Lower leg skin (tissue), 4 donors: ENCODE measurements around the gene KCTD8. TPM values are rescaled to one million over a fixed set of nuclear protein-coding genes. Genes with fewer than 3 reads are reported as not detected.

ENCODE experiments used
- DNase-seq, 2 donors: peaks; one replicate each; pipeline ENCODE4 v3.0.0-alpha.2; 2019; ENCODE audit warnings: low spot score in 2 of 2
- H3K4me3 ChIP-seq: fragments of 200-600 bp; sonication (generic); 2 replicates; pipeline ENCODE4 v1.5.1; 2017; ENCODE audit warnings: mild to moderate bottlenecking, low read depth; ENCODE audit not compliant: poor library complexity, severe bottlenecking
- CTCF ChIP-seq, 3 donors: fragments of 450-650 bp; IDR thresholded peaks; one replicate each; pipeline ENCODE4 v1.5.1; 2016; ENCODE audit warnings: antibody characterized with exemption in 3 of 3, mild to moderate bottlenecking in 3 of 3, moderate library complexity in 2 of 3
- POLR2A ChIP-seq, 2 donors: fragments of 450-650 bp; IDR thresholded peaks; one replicate each; pipeline ENCODE4 v1.6.1; 2016 to 2017; ENCODE audit warnings: antibody characterized with exemption in 2 of 2, mild to moderate bottlenecking in 1 of 2, moderate library complexity in 1 of 2
- WGBS, 2 donors: methylation state at CpG; one replicate each; pipeline ENCODE4 v1.1.5; 2018; 5-methylcytosine and 5-hydroxymethylcytosine counted together
- intact Hi-C: fragments of 100-400 bp; cut with DNase I; formaldehyde crosslinking; loops from one replicate; pipeline ENCODE4 v1.15.0; 2023; ENCODE audit warnings: low total_unique reads
- total RNA-seq, 4 donors: library from RNA; depleted of rRNA; stranded (reverse); fragments of >200 nt; gene quantifications; one replicate each; pipeline ENCODE4 v1.1.0, GENCODE V29; 2016

The KCTD8 gene
- 1 to 10 TPM in 1 of 4 donors, under 1 TPM in 3; 0.26 to 2.9 (median 0.36) TPM for total RNA-seq

DNA sequence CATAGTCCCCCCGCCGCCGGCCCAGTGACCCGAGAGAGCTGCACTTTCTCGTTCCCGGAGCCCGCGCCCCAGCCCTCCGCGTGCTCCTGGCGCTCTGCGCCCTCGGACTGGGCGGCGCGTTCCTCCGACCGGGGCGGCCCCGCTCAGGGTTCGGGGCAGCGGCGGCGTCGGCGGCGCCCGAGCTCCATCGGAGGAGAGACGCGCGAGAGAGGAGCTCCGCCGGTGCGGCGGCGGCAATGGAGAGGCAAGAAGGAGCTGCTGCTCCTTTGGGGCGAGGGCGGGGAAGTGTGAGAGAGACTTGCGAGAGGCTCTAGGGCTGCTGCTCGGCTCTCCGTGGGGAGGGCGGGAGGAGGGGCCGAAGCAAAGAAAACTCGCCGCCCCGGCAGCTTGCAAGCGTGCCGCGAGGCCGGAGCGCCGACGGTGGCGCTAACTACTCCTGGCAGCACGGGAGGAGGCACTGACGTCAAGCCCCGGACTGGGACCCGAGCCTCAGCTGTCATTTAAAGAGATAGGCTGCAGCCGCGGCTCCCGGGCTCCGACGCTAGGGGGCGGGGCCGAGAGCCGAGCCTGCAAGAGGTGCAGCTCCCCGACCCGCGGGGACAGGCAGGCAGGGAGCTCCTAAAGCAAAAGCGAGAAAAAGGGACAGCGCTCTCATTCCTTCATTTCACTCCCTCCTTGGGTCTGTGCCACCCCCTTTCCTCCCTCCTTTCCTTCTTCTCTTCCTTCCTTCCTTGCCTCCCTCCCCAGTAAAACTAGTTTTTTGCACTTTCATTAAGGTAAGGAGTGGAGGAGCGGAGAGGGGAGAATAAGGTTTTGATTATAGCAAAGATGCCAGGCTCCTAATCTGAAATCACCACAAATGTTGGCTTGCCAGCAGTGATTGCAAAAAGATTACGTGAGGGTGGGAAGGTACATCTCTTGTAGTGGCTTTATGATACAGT lies at the start of gene KCTD8:
KCTD8 (minus strand) TSS at position 289 of the 941 bp plus-strand sequence.
- peak; percentile 40 to 88 for DNase-seq
- intact Hi-C loops = no loop called here
- 1% methylated on average over 18 to 48 of the region's 74 CpGs for WGBS, 2 donors
- peak within 1 kb of the TSS; percentile 39 for H3K4me3 ChIP-seq
- TF ChIP-seq CTCF (IDR thresholded peaks at IDR 0.05) = no peak
- TF ChIP-seq POLR2A (IDR thresholded peaks at IDR 0.05) = no peak

DNA sequence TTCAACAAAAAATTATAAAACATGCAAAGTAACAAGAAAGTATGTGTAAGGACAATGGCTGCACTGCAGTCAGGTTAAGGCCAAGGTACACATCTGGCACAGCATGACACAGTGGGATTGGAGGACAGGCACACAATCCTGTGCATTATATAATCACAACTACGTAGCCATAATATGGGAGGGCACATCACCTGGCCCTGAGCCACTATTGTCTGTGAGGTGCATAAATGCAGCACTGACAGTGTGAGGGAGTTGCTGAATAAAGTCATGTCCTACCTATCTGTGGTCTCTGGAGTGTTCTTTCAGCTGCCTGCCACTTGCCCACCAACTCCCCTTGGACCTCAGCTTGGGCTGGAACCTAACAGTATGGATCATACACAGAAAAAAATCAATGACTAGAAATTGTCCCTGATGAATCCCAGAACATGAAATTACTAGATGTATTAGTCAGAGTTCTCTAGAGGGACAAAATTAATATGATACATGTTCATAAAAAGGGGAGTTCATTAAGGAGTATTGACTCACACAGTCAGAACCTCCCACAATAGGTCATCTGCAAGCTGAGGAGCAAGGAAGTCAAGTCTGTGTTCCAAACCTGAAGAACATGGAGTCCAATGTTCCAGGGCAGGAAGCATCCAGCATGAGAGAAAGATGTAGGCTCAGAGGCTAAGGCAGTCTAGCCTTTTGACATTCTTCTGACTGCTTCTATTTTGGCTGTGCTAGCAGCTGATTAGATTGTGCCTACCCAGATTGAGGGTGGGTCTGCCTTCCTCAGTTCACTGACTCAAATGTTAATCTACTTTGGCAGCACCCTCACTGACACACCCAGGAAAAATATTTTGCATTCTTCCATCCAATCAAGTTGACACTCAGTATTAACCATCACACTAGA lies 46.4 kb upstream of the KCTD8 start:
- intact Hi-C loops = no loop called here
- WGBS, 2 donors = 0% methylated on average over 1 of the region's 1 CpG
- TF ChIP-seq POLR2A (IDR thresholded peaks at IDR 0.05) = no peak
- no peak for TF ChIP-seq CTCF (IDR thresholded peaks at IDR 0.05)
- no peak overlapping the region for H3K4me3 ChIP-seq
- DNase-seq = no peak

DNA sequence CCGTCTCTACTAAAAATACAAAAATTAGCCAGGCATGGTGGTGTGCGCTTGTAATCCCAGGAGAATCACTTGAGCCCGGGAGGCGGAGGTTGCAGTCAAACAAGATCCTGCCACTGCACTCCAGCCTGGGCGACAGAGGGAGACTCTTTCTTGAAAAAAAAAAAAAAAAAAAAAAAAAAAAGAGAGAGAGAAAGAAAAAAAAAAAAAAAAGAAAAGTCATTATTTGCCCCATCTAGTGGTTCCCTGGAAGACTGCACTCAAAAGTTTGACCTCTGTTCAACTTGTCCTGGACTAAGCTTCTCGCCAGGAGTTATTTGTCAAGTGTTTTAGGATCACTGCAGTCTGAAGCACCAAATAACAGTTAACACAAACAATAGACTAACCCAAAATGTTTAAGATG lies 45.3 kb upstream of the KCTD8 start:
- TF ChIP-seq CTCF (IDR thresholded peaks at IDR 0.05) = no peak
- no peak for TF ChIP-seq POLR2A (IDR thresholded peaks at IDR 0.05)
- WGBS, 2 donors = 39 to 65% methylated on average over 6 of the region's 6 CpGs
- intact Hi-C loops = no loop called here
- no peak for DNase-seq
- H3K4me3 ChIP-seq = no peak overlapping the region

GRCh38 chr4:44487341-44487740 lies 38.7 kb upstream of the KCTD8 start:
- intact Hi-C loops = no loop called here
- WGBS, 2 donors = 51 to 67% methylated on average over 3 of the region's 3 CpGs
- no peak overlapping the region for H3K4me3 ChIP-seq
- no peak for DNase-seq
- no peak for TF ChIP-seq POLR2A (IDR thresholded peaks at IDR 0.05)
- no peak for TF ChIP-seq CTCF (IDR thresholded peaks at IDR 0.05)

DNA sequence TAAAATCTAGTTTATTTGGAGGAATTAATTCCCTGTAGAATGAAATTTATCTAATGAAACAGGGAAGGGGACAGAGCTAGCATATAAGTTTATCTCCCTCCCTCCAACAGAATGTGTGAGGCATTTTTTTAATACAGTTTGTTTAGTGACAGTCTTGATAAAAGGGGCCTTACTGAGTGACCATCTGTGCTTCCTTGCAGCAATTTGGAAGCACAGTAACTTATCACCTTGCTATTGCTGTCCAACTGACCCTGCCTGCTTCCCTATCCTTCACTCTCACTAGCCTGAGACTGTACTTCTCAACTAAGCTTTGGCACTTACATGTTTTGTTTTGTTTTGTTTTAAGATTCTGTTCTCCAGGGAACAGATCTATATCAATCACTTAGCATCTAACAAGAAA lies 31.1 kb upstream of the KCTD8 start:
- no peak overlapping the region for H3K4me3 ChIP-seq
- no peak for DNase-seq
- intact Hi-C loops = no loop called here
- TF ChIP-seq POLR2A (IDR thresholded peaks at IDR 0.05) = no peak
- no peak for TF ChIP-seq CTCF (IDR thresholded peaks at IDR 0.05)
